ENCODE measurements around the gene MATN1.

DNA sequence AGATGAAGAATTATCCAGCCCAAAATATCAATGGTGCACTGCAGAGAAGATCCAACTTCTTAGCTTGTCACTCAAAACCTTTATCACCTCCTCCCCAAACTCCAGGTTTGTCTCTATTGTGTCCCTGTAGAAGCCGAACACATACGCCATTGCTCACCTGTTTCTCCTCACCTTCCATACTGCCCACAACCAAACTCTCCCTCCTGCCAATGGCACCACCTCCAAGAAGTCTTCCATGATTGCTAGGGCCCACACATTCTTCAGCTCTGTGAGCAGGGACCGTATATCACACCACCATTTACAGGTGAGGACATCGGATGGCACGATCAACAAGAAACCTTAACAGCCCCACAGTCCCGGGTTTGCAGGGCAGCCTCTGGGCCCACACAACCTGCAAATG, 31.9 kb upstream of the MATN1 start:
- TF ChIP-seq SP1 (IDR thresholded peaks at IDR 0.05) = no peak
- no peak for TF ChIP-seq HNF4A (conservative IDR thresholded peaks at IDR 0.05)
- TF ChIP-seq, protein P1, sequence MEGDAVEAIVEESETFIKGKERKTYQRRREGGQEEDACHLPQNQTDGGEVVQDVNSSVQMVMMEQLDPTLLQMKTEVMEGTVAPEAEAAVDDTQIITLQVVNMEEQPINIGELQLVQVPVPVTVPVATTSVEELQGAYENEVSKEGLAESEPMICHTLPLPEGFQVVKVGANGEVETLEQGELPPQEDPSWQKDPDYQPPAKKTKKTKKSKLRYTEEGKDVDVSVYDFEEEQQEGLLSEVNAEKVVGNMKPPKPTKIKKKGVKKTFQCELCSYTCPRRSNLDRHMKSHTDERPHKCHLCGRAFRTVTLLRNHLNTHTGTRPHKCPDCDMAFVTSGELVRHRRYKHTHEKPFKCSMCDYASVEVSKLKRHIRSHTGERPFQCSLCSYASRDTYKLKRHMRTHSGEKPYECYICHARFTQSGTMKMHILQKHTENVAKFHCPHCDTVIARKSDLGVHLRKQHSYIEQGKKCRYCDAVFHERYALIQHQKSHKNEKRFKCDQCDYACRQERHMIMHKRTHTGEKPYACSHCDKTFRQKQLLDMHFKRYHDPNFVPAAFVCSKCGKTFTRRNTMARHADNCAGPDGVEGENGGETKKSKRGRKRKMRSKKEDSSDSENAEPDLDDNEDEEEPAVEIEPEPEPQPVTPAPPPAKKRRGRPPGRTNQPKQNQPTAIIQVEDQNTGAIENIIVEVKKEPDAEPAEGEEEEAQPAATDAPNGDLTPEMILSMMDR (IDR thresholded peaks at IDR 0.05; ENCODE audit: low read depth, low read length, missing input control) = no peak
- TF ChIP-seq JUND (IDR thresholded peaks at IDR 0.05) = no peak
- no peak for TF ChIP-seq GABPA (IDR thresholded peaks at IDR 0.05 in 1 of 2, conservative IDR thresholded peaks at IDR 0.05 in 1 of 2)
- TF ChIP-seq EGR1 (IDR thresholded peaks at IDR 0.05; ENCODE audit: low read depth in 2 of 2) = no peak
